GM12892 (cell line): ENCODE results near the gene ZNF576.

Experiments
- POLR2A ChIP-seq: IDR thresholded peaks from 2 replicates; pipeline ENCODE4 v1.6.1; 2011; ENCODE audit warnings: low read depth, low read length, control low read depth
- POLR2AphosphoS5 ChIP-seq: IDR thresholded peaks from 2 replicates; pipeline ENCODE4 v1.6.1; 2011; ENCODE audit warnings: low read depth, low read length, control low read depth
- TAF1 ChIP-seq: IDR thresholded peaks from 2 replicates; pipeline ENCODE4 v1.6.1; 2011; ENCODE audit warnings: low read depth, mild to moderate bottlenecking, control low read depth, low read length, borderline replicate concordance

- TF ChIP-seq POLR2A (no peak), POLR2AphosphoS5 (no peak), TAF1 (no peak)
These were observed 44.8 kb upstream of the ZNF576 start for GRCh38 chr19:43551399-43552197.
